CD4-positive, alpha-beta memory T cell (primary cell): ENCODE results near the gene TMEM204. TPM values are rescaled to one million over a fixed set of nuclear protein-coding genes. Genes with fewer than 3 reads are reported as not detected.

ENCODE experiments used
- CTCF ChIA-PET: fragments of 350-600 bp; sonication (Branson Sonifier 250); formaldehyde crosslinking; loops from one replicate; lab custom pipeline; 2021; ENCODE audit warnings: inconsistent platforms; ENCODE audit not compliant: partially characterized antibody; lab: Charles Lee
- POLR2A ChIA-PET: fragments of 350-600 bp; sonication (Branson Sonifier 250); formaldehyde crosslinking; loops from one replicate; lab custom pipeline; 2021; ENCODE audit not compliant: partially characterized antibody; lab: Charles Lee
- DNase-seq, 5 donors: peaks; one replicate each; pipeline versions ENCODE4 v3.0.0 to v3.0.0-alpha.2; 2020 to 2022; ENCODE audit warnings: mixed read lengths in 1 of 5
- H3K27ac ChIP-seq: one replicate; pipeline ENCODE4 v1.7.0; 2013; ENCODE audit warnings: low read depth, low read length
- H3K27me3 ChIP-seq: 2 replicates; pipeline ENCODE4 v1.7.0; 2013; ENCODE audit warnings: mild to moderate bottlenecking, low read length, moderate library complexity; ENCODE audit not compliant: insufficient read depth
- H3K36me3 ChIP-seq: 2 replicates; pipeline ENCODE4 v1.7.0; 2013; ENCODE audit warnings: mild to moderate bottlenecking, low read length, moderate library complexity; ENCODE audit not compliant: insufficient read depth
- H3K4me1 ChIP-seq: 2 replicates; pipeline ENCODE4 v1.7.0; 2013; ENCODE audit warnings: mild to moderate bottlenecking, low read length, moderate library complexity; ENCODE audit not compliant: insufficient read depth
- H3K4me3 ChIP-seq, 2 donors: one replicate each; pipeline ENCODE4 v1.7.0; 2013; ENCODE audit warnings: low read length in 2 of 2, mild to moderate bottlenecking in 1 of 2
- H3K9me3 ChIP-seq, 2 donors: one replicate each; pipeline ENCODE4 v1.7.0; 2013; ENCODE audit warnings: low read length in 2 of 2, control low read depth in 1 of 2; ENCODE audit not compliant: control insufficient read depth in 1 of 2
- H3K27ac Mint-ChIP-seq, 7 donors: one replicate each; pipeline ENCODE4 v1.8.0; 2020 to 2021; ENCODE audit warnings: mixed read lengths in 7 of 7, mild to moderate bottlenecking in 6 of 7, inconsistent platforms in 3 of 7, moderate library complexity in 3 of 7
- H3K27me3 Mint-ChIP-seq, 2 donors: one replicate each; pipeline ENCODE4 v1.8.0; 2020 to 2021; ENCODE audit warnings: mixed read lengths in 2 of 2
- H3K36me3 Mint-ChIP-seq, 2 donors: one replicate each; pipeline ENCODE4 v1.8.0; 2020 to 2021; ENCODE audit warnings: mixed read lengths in 2 of 2, inconsistent platforms in 1 of 2, mild to moderate bottlenecking in 1 of 2
- H3K4me1 Mint-ChIP-seq, 4 donors: one replicate each; pipeline ENCODE4 v1.8.0; 2020 to 2021; ENCODE audit warnings: mixed read lengths in 4 of 4, mild to moderate bottlenecking in 1 of 4
- H3K4me3 Mint-ChIP-seq, 8 donors: one replicate each; pipeline ENCODE4 v1.8.0; 2020 to 2021; ENCODE audit warnings: mixed read lengths in 8 of 8, mild to moderate bottlenecking in 7 of 8, moderate library complexity in 6 of 8, inconsistent platforms in 3 of 8
- H3K9me3 Mint-ChIP-seq, 8 donors: one replicate each; pipeline ENCODE4 v1.8.0; 2020 to 2021; ENCODE audit warnings: mixed read lengths in 8 of 8, mild to moderate bottlenecking in 5 of 8, inconsistent platforms in 3 of 8, moderate library complexity in 1 of 8
- intact Hi-C: fragments of 100-400 bp; cut with micrococcal nuclease; formaldehyde crosslinking; loops from one replicate; pipeline ENCODE4 v1.15.1; 2023
- polyA plus RNA-seq, 2 donors: library from polyadenylated mRNA; unstranded; fragments of 300-500 nt; fragmentation: Illumina TruSeq; gene quantifications; one replicate each; pipeline ENCODE4 v1.2.3, GENCODE V29; 2021
- total RNA-seq, 2 experiments: library from RNA; stranded (reverse); gene quantifications; one replicate each; pipeline ENCODE4 v1.2.3, GENCODE V29; 2021

Gene TMEM204
- total and polyA plus RNA-seq, 4 experiments from 2014 or later = 95.9 to 125 (median 111) TPM

DNA sequence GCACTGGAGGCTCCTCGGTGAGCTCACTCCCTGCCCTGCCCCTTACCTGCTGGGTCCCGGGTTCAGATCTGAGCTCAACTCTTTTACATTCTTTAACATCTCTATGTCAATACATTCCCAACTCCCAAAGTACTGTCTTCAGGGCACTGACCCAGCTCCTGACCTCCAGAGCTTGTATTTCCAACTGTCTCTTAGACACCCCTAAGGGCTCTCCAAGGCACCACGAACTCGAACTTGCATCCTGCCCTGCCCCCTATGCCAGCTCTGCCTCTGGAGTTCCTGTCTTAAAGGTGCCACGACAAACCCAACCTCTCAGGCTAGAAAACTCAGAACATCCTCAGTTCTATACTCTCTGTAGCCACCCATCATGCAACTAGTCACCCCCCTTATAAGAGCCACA lies 39.8 kb downstream of the TMEM204 start:
- no peaks in the 10 kb centered on the region for H3K27me3 Mint-ChIP-seq
- H3K9me3 Mint-ChIP-seq = no peaks in the 10 kb centered on the region
- Histone ChIP-seq H3K36me3 (no peaks in the 10 kb centered on the region), H3K4me1 (no peaks in the 10 kb centered on the region), H3K4me3 (no peak overlapping the region), H3K9me3 (no peaks in the 10 kb centered on the region), H3K27ac (no peak overlapping the region), H3K27me3 (no peaks in the 10 kb centered on the region)
- no peaks in the 10 kb centered on the region for H3K36me3 Mint-ChIP-seq
- H3K4me3 Mint-ChIP-seq = no peak overlapping the region
- ChIA-PET POLR2A (no interaction called here), CTCF (interaction anchor here (1.9 kb wide), 1 partner anchor 14 kb away, joined by 4 read pairs; no protein-coding TSS in a partner anchor)
- intact Hi-C loops = no loop called here
- DNase-seq = no peak
- H3K27ac Mint-ChIP-seq = peak overlapping the region in 1 of 7 donors; percentile 36
- H3K4me1 Mint-ChIP-seq = no peaks in the 10 kb centered on the region

DNA sequence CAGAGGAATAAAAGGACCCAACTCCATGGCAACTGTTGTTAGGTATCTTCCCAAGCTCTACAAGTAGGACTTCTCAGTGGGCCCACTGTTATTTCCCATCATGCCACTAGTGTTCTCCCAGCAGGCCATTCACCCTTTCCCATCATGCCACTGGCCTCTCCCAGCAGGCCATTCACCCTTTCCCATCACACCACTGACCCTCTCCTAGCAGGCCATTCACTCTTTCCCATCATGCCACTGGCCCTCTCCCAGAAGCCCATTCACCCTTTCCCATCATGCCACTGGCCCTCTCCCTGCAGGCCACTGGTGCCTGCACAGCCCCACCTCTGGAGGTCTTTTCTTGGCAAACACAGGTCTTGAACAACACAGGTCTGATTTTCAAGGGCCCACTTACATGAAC lies 42.1 kb downstream of the TMEM204 start:
- no peaks in the 10 kb centered on the region for H3K27me3 ChIP-seq
- H3K27ac Mint-ChIP-seq = peak overlapping the region in 3 of 7 donors; percentile 2 to 58 (median 7)
- H3K27me3 Mint-ChIP-seq = no peaks in the 10 kb centered on the region
- H3K27ac ChIP-seq = no peak overlapping the region
- no peaks in the 10 kb centered on the region for H3K36me3 Mint-ChIP-seq
- DNase-seq = no peak
- peaks cover 0 to 1% (median 0%) of the 10 kb centered on the region in 4 donors for H3K4me1 Mint-ChIP-seq
- H3K9me3 ChIP-seq = no peaks in the 10 kb centered on the region
- no peaks in the 10 kb centered on the region for H3K36me3 ChIP-seq
- no peaks in the 10 kb centered on the region for H3K9me3 Mint-ChIP-seq
- POLR2A ChIA-PET = interaction anchor here (1.3 kb wide), 1 partner anchor 42 kb away, joined by 3 read pairs; the partner anchor contains the start of gene TMEM204
- H3K4me1 ChIP-seq = no peaks in the 10 kb centered on the region
- intact Hi-C loops = no loop called here
- CTCF ChIA-PET = no interaction called here
- H3K4me3 ChIP-seq = no peak overlapping the region
- no peak overlapping the region for H3K4me3 Mint-ChIP-seq

DNA sequence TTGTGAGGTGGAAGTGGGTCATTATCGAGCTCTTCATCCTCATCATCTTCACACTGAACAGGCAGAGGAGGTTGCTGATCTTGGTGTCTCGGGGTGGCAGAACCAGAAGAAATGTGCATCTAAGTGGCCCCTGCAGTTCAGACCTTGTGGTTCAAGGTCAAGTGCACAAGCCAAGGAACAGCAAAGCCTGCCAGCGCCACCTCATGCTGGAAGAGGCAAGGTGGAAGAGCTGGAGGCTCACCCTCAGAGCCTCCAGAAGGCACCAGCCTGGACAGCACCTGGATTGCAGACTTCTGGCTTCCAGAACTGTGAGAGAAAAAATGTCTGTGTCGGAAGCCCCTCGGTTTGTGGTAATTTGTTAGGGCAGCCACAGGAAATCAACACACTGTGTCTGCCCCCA lies 45.7 kb downstream of the TMEM204 start:
- no peaks in the 10 kb centered on the region for H3K9me3 ChIP-seq
- Mint-ChIP-seq H3K27me3 (no peaks in the 10 kb centered on the region), H3K4me1 (peaks cover 0 to 1% (median 0%) of the 10 kb centered on the region in 4 donors), H3K9me3 (no peaks in the 10 kb centered on the region), H3K4me3 (no peak overlapping the region), H3K36me3 (peaks cover 0 to 1% of the 10 kb centered on the region in 2 donors), H3K27ac (peak overlapping the region in 1 of 7 donors; percentile 37)
- H3K27ac ChIP-seq = no peak overlapping the region
- peak in 1 of 5 donors; percentile 16 for DNase-seq
- CTCF ChIA-PET = no interaction called here
- no peaks in the 10 kb centered on the region for H3K36me3 ChIP-seq
- POLR2A ChIA-PET = no interaction called here
- intact Hi-C loops = no loop called here
- no peaks in the 10 kb centered on the region for H3K4me1 ChIP-seq
- H3K4me3 ChIP-seq = no peak overlapping the region
- H3K27me3 ChIP-seq = no peaks in the 10 kb centered on the region

DNA sequence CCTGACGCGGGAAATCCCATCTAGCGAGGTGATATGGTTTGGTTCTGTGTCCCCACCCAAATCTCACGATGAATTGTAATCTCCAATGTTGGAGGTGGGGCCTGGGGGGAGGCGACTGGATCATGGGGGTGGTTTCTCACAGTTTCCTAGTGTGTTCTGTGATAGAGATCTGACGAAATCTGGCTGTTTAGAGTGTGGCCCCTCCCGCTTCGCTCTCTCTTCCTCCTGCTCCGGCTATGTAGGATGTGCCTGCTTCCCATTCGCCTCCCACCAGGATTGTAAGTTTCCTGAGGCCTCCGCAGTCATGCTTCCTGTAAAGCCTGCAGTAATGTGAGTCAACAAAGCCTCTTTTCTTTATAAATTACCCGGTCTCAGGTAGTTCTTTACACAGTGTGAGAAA lies 46.8 kb downstream of the TMEM204 start:
- Histone ChIP-seq H3K27me3 (no peaks in the 10 kb centered on the region), H3K4me3 (no peak overlapping the region), H3K36me3 (no peaks in the 10 kb centered on the region), H3K4me1 (no peaks in the 10 kb centered on the region), H3K27ac (no peak overlapping the region), H3K9me3 (no peaks in the 10 kb centered on the region)
- H3K27me3 Mint-ChIP-seq = no peaks in the 10 kb centered on the region
- ChIA-PET POLR2A (no interaction called here), CTCF (no interaction called here)
- DNase-seq = no peak
- intact Hi-C loops = no loop called here
- H3K36me3 Mint-ChIP-seq = peaks cover 0 to 1% of the 10 kb centered on the region in 2 donors
- peaks cover 0 to 1% (median 0%) of the 10 kb centered on the region in 4 donors for H3K4me1 Mint-ChIP-seq
- no peak overlapping the region for H3K4me3 Mint-ChIP-seq
- no peak overlapping the region for H3K27ac Mint-ChIP-seq
- no peaks in the 10 kb centered on the region for H3K9me3 Mint-ChIP-seq

DNA sequence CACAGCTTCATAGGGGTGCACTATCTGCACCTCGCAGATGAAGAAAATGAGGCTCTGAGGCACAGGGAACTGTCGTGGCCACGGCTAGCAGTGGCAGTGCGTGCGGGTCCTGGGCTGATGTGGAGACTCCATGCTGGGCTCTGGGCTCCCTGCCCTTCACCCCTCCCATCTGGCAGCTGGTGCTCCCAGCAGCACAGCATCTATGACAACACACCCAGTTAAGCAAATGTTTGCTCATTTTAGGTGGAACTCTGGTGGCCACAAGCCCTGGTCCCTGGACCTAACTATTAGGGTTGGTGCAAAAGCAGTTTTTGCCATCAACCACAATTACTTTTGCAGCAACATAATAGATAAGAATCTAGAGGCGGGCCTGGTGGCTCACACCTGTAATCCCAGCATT lies 47.5 kb downstream of the TMEM204 start:
- no peaks in the 10 kb centered on the region for H3K27me3 ChIP-seq
- peaks cover 0 to 1% of the 10 kb centered on the region in 2 donors for H3K36me3 Mint-ChIP-seq
- H3K36me3 ChIP-seq = no peaks in the 10 kb centered on the region
- H3K4me1 ChIP-seq = no peaks in the 10 kb centered on the region
- no peak overlapping the region for H3K4me3 ChIP-seq
- H3K27me3 Mint-ChIP-seq = no peaks in the 10 kb centered on the region
- no peaks in the 10 kb centered on the region for H3K9me3 ChIP-seq
- H3K27ac ChIP-seq = no peak overlapping the region
- no peak for DNase-seq
- no peak overlapping the region for H3K4me3 Mint-ChIP-seq
- no peaks in the 10 kb centered on the region for H3K9me3 Mint-ChIP-seq
- intact Hi-C loops = no loop called here
- POLR2A ChIA-PET = no interaction called here
- H3K4me1 Mint-ChIP-seq = peaks cover 0 to 1% (median 0%) of the 10 kb centered on the region in 4 donors
- CTCF ChIA-PET = no interaction called here
- H3K27ac Mint-ChIP-seq = no peak overlapping the region

DNA sequence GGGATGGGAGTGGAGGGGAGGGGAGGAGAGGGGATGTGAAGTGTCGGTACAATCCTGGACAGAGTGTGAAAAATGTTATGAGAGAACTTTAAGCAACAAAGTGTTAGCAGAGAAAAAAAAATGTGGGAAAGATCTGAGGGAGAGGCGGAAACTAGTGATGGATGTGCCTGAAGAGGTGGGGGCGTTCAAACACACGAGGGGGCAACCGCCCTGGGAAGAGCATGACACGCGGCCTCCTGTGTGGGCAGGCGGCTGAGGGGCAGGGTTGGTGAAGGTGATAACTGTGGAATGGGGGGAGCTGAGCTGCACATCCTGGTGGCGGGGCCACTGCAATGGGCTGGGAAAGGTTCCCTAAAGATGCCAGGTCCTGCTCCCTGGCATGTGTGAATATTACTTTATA lies 48.3 kb downstream of the TMEM204 start:
- DNase-seq = no peak
- no peaks in the 10 kb centered on the region for H3K27me3 Mint-ChIP-seq
- no peak overlapping the region for H3K27ac Mint-ChIP-seq
- H3K9me3 Mint-ChIP-seq = no peaks in the 10 kb centered on the region
- peaks cover 0 to 1% (median 0%) of the 10 kb centered on the region in 4 donors for H3K4me1 Mint-ChIP-seq
- peaks cover 0 to 1% of the 10 kb centered on the region in 2 donors for H3K36me3 Mint-ChIP-seq
- Histone ChIP-seq H3K36me3 (no peaks in the 10 kb centered on the region), H3K4me3 (no peak overlapping the region), H3K27ac (no peak overlapping the region), H3K4me1 (no peaks in the 10 kb centered on the region), H3K27me3 (no peaks in the 10 kb centered on the region), H3K9me3 (no peaks in the 10 kb centered on the region)
- H3K4me3 Mint-ChIP-seq = peak overlapping the region in 1 of 8 donors; percentile 40
- intact Hi-C loops = no loop called here
- POLR2A ChIA-PET = no interaction called here
- CTCF ChIA-PET = no interaction called here

DNA sequence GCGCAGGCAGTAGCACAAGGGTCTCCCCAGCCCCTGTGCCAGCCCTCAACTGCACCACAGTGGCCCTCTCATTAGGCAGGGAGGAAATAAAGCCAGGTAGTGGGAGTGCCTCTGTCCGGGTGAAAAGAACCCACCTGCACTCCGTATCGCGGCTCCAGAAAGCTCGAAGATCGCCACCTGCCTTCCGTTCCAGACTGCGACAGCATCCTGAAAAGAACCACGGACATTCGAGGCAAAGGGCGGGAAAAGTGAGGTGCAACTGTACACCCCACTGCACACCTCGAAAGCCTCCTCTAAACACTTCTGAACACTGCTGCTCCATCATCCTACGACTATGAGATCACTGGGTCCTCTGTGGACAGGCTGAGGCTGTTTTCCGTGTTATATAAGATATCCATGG lies 49.7 kb downstream of the TMEM204 start:
- CTCF ChIA-PET = no interaction called here
- no peaks in the 10 kb centered on the region for H3K4me1 ChIP-seq

More for the DNA sequence above, 49.7 kb downstream of the TMEM204 start:
- no peaks in the 10 kb centered on the region for H3K9me3 Mint-ChIP-seq
- Histone ChIP-seq H3K27me3 (no peaks in the 10 kb centered on the region), H3K9me3 (no peaks in the 10 kb centered on the region), H3K4me3 (no peak overlapping the region), H3K36me3 (no peaks in the 10 kb centered on the region), H3K27ac (no peak overlapping the region)
- H3K36me3 Mint-ChIP-seq = peaks cover 0 to 1% of the 10 kb centered on the region in 2 donors
- DNase-seq = no peak
- H3K27me3 Mint-ChIP-seq = no peaks in the 10 kb centered on the region
- H3K4me1 Mint-ChIP-seq = peaks cover 0 to 1% (median 0%) of the 10 kb centered on the region in 4 donors
- no peak overlapping the region for H3K4me3 Mint-ChIP-seq
- no peak overlapping the region for H3K27ac Mint-ChIP-seq
- intact Hi-C loops = no loop called here
- POLR2A ChIA-PET = no interaction called here
